Measurements from ENCODE around the gene GRID1.
"Not testable (repeated sequence)": the region's sequence is repeated elsewhere in the genome, so short reads cannot be mapped to it uniquely, and the experiment has no call there.

GRID1 gene

GRCh38 chr10:86048973-86049372 is 317.6 kb downstream of the GRID1 start:
- no peak for DNase-seq

- no peak for DNase-seq
Measured at GRCh38 chr10:86048571-86048970, 318.0 kb downstream of the GRID1 start.

GRCh38 chr10:86047588-86047987 is 319.0 kb downstream of the GRID1 start:
- no peak for DNase-seq

- DNase-seq: no peak
Measured at GRCh38 chr10:86046845-86047460, 319.6 kb downstream of the GRID1 start.

- DNase-seq: no peak
Measured at GRCh38 chr10:86045896-86046295, 320.7 kb downstream of the GRID1 start.

GRCh38 chr10:86044029-86044428 is 322.6 kb downstream of the GRID1 start:
- DNase-seq: no peak

GRCh38 chr10:86043236-86043635 is 323.4 kb downstream of the GRID1 start:
- DNase-seq: peak; percentile 7

- no peak for DNase-seq
Measured at GRCh38 chr10:86042161-86042560, 324.4 kb downstream of the GRID1 start.

- DNase-seq: no peak
Measured at GRCh38 chr10:86041116-86041515, 325.5 kb downstream of the GRID1 start.

GRCh38 chr10:86038371-86038770 is 328.2 kb downstream of the GRID1 start:
- DNase-seq: no peak

- DNase-seq: no peak
Measured at GRCh38 chr10:86037096-86037495, 329.5 kb downstream of the GRID1 start.

GRCh38 chr10:86036544-86036831 is 330.1 kb downstream of the GRID1 start:
- no peak for DNase-seq

- no peak for DNase-seq
Measured at GRCh38 chr10:86035791-86036543, 330.6 kb downstream of the GRID1 start.

GRCh38 chr10:86034710-86035109 is 331.9 kb downstream of the GRID1 start:
- no peak for DNase-seq

- DNase-seq: no peak
Measured at GRCh38 chr10:86033581-86033980, 333.0 kb downstream of the GRID1 start.

GRCh38 chr10:86032087-86032486 is 334.5 kb downstream of the GRID1 start:
- DNase-seq: not testable (repeated sequence)

- no peak for DNase-seq
Measured at GRCh38 chr10:86030312-86030711, 336.3 kb downstream of the GRID1 start.

GRCh38 chr10:86027346-86027745 is 339.2 kb downstream of the GRID1 start:
- no peak for DNase-seq

- DNase-seq: no peak
Measured at GRCh38 chr10:86025509-86025908, 341.1 kb downstream of the GRID1 start.

- no peak for DNase-seq
Measured at GRCh38 chr10:86024281-86025041, 342.1 kb downstream of the GRID1 start.

- DNase-seq: no peak
Measured at GRCh38 chr10:86023931-86024280, 342.7 kb downstream of the GRID1 start.

GRCh38 chr10:86023336-86023735 is 343.3 kb downstream of the GRID1 start:
- no peak for DNase-seq

- DNase-seq: no peak
Measured at GRCh38 chr10:86022906-86023305, 343.7 kb downstream of the GRID1 start.

GRCh38 chr10:86020134-86020533 is 346.5 kb downstream of the GRID1 start:
- DNase-seq: no peak

Measured in NCI-H2107 (cell line).